ENCODE measurements around the gene AFDN. TPM values are rescaled to one million over a fixed set of nuclear protein-coding genes. Genes with fewer than 3 reads are reported as not detected.

Gene AFDN, protein sequence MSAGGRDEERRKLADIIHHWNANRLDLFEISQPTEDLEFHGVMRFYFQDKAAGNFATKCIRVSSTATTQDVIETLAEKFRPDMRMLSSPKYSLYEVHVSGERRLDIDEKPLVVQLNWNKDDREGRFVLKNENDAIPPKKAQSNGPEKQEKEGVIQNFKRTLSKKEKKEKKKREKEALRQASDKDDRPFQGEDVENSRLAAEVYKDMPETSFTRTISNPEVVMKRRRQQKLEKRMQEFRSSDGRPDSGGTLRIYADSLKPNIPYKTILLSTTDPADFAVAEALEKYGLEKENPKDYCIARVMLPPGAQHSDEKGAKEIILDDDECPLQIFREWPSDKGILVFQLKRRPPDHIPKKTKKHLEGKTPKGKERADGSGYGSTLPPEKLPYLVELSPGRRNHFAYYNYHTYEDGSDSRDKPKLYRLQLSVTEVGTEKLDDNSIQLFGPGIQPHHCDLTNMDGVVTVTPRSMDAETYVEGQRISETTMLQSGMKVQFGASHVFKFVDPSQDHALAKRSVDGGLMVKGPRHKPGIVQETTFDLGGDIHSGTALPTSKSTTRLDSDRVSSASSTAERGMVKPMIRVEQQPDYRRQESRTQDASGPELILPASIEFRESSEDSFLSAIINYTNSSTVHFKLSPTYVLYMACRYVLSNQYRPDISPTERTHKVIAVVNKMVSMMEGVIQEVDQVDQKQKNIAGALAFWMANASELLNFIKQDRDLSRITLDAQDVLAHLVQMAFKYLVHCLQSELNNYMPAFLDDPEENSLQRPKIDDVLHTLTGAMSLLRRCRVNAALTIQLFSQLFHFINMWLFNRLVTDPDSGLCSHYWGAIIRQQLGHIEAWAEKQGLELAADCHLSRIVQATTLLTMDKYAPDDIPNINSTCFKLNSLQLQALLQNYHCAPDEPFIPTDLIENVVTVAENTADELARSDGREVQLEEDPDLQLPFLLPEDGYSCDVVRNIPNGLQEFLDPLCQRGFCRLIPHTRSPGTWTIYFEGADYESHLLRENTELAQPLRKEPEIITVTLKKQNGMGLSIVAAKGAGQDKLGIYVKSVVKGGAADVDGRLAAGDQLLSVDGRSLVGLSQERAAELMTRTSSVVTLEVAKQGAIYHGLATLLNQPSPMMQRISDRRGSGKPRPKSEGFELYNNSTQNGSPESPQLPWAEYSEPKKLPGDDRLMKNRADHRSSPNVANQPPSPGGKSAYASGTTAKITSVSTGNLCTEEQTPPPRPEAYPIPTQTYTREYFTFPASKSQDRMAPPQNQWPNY (N-terminal part only)
- 256 TPM for polyA plus RNA-seq (ENCODE audit: insufficient read length)
- long read RNA-seq, donor 1, partial matches to known transcripts, result 23 of 39 reads
- long read RNA-seq, donor 1, other reads (novel, unspliced or antisense), result 0 of 39 reads
- long read RNA-seq, donor 2, transcript AFDN-220 (2 exons, 1,257 nt), result major isoform, 6 of 31 reads
- long read RNA-seq, donor 2, partial matches to known transcripts, result 12 of 31 reads
- long read RNA-seq, donor 2, other reads (novel, unspliced or antisense), result 0 of 31 reads
- long read RNA-seq, donor 3, transcript AFDN-220 (2 exons, 1,257 nt), result major isoform, 6 of 56 reads
- long read RNA-seq, donor 3, partial matches to known transcripts, result 44 of 56 reads
- long read RNA-seq, donor 3, other reads (novel, unspliced or antisense), result 0 of 56 reads
- long read RNA-seq, donor 4, partial matches to known transcripts, result 0 of 2 reads
- long read RNA-seq, donor 4, other reads (novel, unspliced or antisense), result 0 of 2 reads
- long read RNA-seq, donor 5, partial matches to known transcripts, result 7 of 14 reads
- long read RNA-seq, donor 5, other reads (novel, unspliced or antisense), result 0 of 14 reads
- long read RNA-seq, donor 6, partial matches to known transcripts, result 15 of 23 reads
- long read RNA-seq, donor 6, other reads (novel, unspliced or antisense), result 0 of 23 reads
- long read RNA-seq, donor 7, transcript AFDN-219 (2 exons, 686 nt), result minor isoform, 7 of 77 reads
- long read RNA-seq, donor 7, transcript AFDN-220 (2 exons, 1,257 nt), result major isoform, 19 of 77 reads
- long read RNA-seq, donor 7, partial matches to known transcripts, result 42 of 77 reads
- long read RNA-seq, donor 7, other reads (novel, unspliced or antisense), result 0 of 77 reads
- long read RNA-seq, donor 8, transcript AFDN-220 (2 exons, 1,257 nt), result major isoform, 5 of 9 reads
- long read RNA-seq, donor 8, partial matches to known transcripts, result 0 of 9 reads
- long read RNA-seq, donor 8, other reads (novel, unspliced or antisense), result 0 of 9 reads

DNA sequence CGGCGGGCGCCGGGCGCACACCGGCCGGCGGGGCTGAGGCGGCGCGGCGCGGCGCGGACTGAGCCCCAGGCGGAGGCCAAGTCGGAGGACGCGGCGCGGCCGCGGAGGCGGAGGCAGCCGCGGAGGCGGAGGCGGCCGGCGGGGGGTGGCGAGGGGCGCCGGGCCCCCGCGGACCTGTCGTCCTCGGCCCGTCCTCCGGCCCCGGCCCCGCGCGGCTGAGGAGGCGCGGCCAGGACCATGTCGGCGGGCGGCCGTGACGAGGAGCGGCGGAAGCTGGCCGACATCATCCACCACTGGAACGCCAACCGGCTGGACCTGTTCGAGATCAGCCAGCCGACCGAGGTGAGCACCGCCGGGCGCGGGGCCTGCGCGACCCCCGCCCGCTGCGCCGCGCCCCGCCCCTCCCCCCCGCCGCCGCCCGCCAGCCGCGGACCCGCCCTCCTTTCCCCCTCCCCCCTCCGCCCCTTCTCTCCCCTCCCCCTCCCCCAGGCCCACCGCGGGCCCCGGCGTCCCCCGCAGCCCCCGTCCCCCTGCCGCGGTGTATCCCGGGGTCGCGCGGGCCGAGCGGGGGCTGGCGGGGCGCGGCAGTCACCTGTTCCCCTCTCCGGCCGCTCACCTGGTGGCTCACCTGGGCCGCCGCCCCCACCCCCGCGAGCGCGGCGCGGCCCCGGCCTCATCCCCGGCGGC is at the start of gene AFDN:
AFDN (plus strand) TSS at position 16 of the 687 bp plus-strand sequence; CDS start at position 238, 222 bp downstream.
- no peak for DNase-seq

DNA sequence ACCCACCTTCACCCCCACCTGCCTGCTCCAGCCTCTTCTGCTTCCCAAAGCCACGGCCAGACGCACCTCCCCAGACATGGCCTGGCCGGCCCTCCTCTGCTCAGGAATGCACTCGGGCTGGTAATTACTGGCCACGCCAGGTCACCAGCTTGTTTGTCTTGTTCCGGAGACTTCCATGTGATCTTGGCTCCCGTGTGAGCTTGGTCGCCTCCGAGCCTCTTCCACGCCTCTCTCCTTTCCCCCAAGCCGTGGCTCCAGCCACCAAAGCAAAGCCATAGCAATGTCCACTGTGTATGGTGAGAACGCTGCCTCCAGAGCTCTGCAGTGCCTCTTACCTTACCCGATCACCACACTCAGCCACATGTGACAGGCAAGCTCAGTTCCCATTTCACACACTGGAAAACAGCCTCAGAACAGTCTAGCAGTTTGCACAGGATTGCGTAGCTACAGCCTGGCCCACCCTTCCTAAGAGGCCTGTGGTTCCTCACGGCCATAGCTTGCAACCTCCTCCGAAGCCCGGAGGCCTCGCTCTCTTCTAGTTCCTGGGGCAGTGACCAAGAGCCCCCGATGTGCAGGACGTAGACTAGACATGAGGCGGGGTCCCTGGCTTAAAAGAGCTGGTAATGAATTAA is 48.1 kb upstream of the AFDN start:
- no peak for DNase-seq

DNA sequence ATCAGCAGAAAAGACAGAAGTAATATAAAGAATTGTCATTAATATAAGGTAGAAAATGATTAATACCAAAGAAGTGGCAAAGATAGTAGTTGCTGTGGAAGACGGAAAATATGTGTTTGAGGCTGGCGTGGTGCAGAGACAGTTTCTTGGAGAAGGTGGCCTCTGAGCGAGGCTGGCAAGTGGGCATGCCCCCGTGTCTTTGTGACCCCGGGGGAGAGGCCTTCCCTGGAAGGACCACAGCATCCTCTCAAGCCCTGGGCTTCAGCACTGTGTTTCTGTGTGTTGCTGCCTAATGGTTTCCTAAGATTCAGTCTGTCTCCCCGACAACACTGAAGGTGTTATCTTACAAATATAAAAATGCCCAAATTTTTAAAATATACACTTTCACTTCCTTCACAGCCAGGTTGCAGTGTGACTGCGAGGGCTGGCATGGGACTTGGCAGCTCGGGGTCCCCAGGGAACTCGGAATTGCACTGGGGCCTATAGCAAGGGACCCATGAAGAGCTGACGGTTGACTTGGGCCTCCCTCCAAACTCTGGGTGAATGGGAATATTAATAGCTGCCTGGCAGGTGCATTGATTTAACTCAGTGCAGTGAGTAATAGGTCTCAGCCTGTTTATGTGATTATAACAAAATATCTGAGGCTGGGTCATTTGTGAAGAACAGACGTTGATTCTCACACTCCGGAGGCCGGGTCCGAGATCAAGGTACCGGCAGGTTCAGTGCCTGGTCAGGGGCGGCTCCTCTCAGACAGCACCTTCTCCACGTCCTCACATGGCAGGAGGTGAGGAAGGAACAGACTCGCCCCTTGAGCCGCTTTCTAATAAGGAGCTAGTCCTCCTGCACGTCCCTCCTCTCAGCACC is 47.4 kb upstream of the AFDN start:
- no peak for DNase-seq

DNA sequence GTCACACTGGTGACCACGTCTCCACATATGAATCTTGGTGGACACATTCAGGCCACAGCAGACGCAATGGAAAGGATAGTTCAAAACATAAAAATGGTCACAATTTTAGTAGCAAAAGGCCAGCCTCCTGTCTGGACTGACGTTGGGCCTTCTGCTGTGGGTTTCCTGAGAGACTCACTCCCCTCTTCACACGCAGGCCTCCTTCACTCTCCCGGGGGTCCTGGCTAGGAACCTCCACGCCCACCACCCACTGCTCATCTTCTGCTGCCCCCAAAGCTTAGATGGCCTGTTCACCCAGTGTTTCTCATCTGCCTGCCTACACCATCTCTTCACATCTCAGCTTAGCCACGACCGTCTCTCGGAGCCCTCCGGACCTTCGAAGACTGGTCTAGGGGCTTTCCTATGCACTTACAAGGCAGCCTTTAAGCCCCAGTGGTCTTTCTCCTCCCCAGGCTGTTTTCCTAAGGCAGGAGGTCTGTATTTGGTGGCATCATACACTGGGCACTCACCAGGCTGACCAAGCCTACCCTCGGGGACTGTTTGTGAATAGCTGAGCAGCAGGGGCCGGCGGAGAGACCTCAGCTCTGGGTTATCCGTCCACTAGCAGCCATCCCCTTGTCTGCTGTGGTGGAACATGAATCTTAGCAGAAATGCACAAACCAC is 46.6 kb upstream of the AFDN start:
- no peak for DNase-seq

DNA sequence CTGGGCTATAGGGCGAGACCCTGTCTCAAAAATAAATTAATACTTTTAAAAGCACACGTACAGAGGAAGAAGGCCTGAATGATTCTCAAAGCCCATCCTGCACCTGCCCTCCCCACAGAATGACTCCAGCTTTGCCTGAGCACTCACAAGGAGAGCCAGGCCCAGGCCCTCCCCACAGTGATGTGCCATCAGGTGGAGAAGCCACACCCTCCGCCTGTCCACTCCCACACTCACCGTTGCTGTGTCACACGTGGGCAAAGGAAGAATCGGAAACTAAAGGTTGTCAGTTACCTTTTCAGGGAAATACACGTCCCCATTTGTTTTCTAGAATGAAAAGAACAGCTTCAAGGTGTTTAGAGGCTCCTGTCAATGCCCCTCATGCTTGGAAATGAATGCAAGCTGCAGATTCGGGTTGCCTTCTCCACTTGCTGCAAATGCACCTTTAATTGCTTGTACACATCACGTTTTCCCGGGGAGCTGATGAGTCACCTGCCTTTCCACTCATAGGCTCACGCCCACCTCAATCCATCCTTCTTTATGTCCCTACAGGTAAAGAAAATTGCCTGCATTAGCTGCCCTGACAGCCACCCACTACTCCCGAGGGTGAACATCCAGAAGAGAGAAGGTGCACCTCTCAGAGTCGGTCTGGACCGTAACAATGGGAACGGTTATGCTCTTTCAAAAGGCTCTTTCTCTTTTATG is 45.5 kb upstream of the AFDN start:
- DNase-seq, result no peak

DNA sequence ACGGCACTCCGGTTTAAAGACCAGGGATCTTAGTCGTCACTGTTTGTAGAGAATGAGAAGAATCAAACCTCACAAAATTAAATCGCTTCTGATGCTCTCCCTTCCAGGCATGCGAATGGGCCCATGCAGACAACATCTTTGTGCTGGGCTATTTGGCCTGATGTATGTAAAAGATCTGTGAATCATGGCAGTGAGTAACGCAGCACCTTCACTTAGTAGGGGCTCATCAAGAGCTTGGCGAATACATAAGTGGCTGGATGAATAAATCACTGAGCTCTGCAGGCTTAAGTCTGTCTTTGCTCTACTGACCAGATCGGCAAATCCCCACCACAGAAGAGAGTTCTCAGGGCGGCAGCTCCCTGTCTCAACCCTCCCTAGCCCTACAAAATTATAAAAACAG is 44.8 kb upstream of the AFDN start:
- no peak for DNase-seq

DNA sequence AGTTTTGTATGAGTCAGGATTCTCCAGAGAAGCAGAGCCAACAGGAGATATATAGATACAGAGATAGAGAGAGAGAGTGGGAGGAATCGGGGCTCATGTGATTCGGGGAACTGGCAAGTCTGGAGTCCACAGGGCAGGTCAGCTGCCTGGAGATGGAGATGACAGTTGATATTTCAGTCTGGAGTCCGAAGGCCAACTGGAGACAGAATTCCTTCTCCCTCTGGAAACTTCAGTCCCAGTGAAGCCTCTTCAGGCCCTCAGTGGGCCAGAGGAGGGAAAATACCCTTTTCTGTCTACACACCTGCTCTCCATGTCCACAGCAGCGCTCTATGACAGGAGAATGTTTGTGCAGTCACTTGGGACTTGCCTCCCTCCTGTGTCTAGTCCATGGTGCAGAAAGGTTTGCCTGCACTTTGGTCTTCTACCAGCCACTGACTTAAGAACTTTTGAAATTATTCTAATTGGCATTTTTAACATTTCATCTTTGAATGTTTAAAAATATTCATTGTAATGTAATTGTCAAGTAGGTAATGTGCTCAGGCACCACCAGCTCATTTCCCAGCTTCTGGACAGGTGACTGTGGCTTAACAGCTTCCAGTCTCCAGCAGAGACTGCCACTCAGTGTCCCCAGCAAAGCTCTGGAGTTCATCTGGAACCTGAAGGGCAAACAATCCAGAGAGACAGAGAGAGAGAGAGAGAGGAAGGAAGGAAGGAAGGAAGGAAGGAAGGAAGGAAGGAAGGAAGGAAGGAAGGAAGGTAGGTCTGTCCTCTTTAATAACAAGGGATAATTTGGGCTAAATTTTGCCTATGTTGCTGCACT is 43.8 kb upstream of the AFDN start:
- no peak for DNase-seq

DNA sequence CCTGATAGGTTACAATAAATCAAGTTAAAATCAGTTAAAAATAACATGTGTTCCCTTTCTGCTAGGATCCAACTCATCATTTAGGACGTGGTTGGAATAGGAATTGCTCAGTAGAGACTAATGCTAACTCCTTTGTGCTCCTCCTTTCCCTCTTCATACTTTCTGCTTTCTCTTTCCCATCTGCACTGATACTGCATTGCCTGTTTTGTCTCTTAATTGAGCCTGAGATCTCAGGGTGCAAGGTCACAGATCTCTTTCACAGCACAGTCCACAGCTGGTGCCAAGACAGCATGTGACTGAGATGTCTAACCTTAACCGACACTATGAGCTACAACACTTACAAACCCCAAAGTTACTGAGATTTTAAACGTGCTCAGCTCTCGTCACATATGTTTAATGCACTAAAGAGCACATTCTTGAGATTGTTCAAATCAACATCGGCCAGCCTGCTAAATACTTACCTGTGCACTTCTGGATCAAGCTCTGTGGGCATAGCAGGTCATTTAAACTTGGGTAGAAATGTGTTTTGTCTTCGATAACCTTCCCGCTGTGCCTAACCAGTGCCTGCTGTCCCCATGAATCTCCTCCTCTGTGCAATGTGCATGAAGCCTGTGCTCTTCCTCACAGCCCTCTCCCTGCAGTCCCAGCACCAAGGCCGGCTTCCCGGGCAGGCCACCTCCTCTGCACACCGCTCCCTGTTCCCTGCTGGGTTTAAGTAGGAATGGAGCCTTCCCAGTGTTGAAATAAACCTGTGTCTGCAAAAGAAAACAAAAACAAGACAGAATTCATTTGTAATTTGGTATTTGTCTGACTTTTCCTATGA is 39.6 kb upstream of the AFDN start:
- no peak for DNase-seq

DNA sequence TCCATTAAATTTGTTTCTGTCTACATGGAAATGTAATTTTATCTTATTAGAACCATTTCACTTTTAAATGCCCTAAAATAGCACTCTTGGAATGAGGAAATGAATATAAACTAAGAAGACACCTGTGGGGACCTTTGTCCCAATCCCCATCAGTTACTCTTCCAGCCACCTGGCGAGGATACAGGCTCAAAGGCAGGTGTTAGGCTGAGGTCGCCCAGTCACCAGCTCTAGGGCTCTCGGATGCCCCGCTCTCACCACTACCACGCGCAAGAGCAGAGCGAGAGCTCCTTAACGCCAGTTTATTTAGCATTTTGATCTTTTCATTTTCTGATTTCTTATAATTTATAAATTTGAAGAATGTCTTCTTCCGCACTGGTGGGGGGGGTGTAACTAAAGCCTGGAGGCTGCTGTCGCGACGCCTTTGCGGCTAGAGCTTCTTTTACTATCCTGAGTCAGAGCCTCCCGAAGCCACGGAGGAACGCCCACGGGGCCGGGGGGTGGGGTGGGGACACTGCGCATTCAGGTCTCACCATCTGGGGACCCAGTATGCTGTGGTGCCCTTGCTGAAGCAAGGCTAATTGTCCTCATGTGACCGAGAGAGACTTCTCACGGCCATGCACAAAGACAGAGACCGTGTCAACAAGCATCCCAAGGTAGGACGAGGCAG is 38.7 kb upstream of the AFDN start:
- DNase-seq, result no peak

DNA sequence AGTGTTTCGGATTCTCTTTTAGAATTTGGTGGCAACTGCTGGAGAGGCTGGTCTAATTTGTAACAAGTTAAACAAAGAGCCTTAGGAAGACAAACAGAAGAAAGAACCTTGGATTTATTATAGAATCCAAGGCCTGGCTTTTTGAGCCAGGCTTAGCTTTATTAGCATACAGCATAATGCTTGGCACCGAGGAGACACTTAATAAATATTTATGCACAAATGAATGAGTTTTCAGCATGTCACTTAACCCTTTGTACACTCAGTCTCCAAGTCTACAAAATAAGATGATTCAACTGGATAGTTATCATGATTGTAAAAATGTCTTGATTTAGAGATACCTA is 38.2 kb upstream of the AFDN start:
- DNase-seq, result no peak

DNA sequence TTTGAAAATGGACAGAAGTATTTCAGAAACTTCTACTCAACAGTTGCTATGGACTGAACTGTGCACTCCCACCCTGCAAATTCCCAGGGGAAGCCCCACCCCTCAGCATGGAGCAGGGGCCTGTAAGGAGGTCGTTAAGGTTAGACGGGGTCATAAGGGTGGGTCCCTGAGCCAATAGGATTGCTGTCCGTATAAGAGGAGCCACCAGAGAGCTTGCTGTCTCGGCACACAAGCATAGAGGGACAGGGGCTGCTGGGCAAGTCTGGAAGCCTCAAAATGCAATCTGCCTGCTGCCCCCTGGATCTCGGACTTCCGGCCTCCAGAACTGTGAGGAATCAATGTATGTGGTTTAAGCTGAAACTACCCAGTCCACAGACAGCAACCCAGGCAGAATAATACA is 37.4 kb upstream of the AFDN start:
- DNase-seq, result no peak

DNA sequence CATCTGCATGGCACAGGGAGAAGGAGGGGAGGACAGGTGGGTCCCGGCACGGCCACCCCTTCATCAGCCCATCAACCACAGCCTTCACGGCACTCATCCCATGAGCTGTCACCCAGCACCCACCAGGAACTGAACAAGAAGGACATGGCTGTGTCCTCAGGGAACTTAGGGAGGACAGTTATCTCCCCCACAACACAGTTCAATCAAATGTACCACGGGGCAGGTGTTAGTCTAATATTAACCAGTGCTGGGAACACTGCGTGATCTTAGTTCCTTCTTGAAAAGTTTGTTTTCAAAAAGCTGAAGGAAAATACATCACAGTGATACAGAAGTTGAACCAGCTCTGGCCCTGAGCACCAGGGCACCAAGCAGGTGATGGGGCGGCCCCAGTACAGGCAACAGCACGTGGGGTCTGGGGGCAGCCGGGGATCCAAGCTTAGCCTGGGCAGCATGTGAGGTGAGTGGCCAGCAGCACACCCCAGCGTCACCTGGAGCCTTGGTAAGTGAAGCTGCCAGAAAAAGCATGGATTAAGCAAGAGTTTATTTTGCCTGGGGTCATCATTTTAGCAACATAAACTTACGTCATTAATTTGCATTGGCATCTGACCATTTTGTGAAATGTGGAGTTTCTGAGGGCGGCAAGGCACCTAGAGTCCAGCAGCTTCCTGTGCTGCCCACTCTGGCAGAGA is 35.5 kb upstream of the AFDN start:
- DNase-seq, result no peak

DNA sequence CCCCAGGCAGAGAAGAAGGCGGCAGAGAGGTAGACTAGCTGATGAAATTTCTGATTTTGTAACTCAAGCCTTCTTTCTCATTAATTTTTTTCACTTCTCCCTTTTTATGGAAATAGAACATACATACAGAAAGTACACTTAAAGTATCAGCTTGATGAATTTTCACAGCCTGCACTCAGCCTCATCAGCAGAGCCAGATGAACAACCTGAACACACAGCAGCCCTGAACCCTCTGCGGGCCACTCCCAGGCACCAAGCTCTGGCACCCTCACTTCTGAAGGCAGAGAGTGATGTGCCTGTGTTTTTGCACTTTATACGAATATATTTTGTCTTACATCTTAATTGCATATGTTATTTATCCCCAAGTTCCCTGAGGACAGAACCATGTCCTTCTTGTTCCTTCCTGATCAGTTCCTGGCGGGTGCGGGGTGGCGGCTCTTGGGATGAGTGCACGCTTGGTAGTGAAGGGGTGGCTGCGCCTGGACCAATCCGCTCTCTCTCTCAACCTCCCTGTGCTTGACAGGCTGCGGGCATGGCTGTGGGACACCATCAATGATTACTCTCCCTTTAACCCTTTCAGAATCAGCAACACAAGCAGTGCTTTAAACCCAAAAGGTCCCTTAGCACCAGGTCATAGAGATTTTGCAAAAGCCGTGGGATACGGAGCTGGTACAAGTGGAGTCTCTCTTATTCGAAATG is 34.8 kb upstream of the AFDN start:
- DNase-seq, result no peak

All from left kidney (tissue), 8 donors.